ENCODE data around the gene SERPINA3. TPM values are rescaled to one million over a fixed set of nuclear protein-coding genes. Genes with fewer than 3 reads are reported as not detected.

The SERPINA3 gene
- total RNA-seq, 4 donors from 2014 or later: 111 to 209 (median 125) TPM

DNA sequence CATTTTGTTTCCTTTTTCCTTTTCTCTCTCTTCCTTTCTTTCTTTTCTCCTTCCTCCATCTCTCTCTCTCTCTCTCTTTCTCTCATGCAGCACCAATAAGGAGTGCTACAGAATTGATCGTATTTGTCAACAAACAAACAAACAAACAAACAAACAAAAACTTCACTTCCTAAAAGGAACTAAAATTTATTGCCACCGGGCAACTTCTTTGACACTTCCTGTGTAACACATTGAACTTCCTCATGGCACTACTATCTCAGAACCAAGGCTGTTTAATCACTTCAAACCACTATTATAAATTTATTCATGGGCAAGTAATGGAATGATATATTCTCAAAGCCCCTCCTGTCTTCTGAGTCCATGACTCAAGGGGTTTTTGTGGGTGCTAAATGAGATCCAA lies 51.3 kb downstream of the SERPINA3 start:
- DNase-seq (ENCODE audit: low spot score): no peak
- TF ChIP-seq, protein P1, sequence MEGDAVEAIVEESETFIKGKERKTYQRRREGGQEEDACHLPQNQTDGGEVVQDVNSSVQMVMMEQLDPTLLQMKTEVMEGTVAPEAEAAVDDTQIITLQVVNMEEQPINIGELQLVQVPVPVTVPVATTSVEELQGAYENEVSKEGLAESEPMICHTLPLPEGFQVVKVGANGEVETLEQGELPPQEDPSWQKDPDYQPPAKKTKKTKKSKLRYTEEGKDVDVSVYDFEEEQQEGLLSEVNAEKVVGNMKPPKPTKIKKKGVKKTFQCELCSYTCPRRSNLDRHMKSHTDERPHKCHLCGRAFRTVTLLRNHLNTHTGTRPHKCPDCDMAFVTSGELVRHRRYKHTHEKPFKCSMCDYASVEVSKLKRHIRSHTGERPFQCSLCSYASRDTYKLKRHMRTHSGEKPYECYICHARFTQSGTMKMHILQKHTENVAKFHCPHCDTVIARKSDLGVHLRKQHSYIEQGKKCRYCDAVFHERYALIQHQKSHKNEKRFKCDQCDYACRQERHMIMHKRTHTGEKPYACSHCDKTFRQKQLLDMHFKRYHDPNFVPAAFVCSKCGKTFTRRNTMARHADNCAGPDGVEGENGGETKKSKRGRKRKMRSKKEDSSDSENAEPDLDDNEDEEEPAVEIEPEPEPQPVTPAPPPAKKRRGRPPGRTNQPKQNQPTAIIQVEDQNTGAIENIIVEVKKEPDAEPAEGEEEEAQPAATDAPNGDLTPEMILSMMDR (IDR thresholded peaks at IDR 0.05): no peak
- ATAC-seq (ENCODE audit: low FRiP score): no peak

DNA sequence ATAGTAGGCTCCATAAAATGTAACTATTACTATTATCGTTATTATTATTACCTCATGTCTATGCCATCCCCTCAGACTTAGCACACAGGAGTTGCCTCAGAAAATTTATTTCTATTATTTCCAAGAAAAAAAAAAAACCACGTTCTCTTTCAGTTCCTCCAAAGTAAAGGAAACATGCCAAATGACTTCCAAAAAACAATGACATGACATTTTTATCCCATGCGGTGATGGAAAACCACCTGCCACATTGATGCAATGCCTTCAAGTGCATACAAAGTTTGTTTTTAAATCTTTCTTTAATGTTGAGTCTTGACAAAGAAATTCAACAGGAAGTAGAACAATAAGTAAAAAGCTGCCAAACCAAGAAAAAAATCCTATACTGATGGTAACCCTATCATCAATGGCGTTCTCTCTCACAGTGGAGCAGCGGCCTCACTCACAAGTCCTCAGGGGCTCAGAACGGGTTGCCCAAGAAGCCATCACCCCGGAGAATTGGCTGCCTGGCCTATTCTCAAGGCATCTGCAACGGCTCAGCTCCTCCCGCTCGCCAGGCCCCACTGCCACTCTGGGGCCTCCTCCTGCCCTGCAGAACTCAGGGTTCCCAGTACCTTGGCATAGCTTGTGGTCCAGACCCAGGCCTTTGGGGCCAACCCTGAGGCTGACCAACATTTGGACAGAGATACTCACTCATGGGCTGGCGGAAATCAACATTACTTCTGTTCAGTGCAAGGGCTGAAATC lies 51.9 kb downstream of the SERPINA3 start:
- no peak for ATAC-seq (ENCODE audit: low FRiP score)
- no peak for DNase-seq (ENCODE audit: low spot score)
- TF ChIP-seq, protein P1 (IDR thresholded peaks at IDR 0.05): no peak

DNA sequence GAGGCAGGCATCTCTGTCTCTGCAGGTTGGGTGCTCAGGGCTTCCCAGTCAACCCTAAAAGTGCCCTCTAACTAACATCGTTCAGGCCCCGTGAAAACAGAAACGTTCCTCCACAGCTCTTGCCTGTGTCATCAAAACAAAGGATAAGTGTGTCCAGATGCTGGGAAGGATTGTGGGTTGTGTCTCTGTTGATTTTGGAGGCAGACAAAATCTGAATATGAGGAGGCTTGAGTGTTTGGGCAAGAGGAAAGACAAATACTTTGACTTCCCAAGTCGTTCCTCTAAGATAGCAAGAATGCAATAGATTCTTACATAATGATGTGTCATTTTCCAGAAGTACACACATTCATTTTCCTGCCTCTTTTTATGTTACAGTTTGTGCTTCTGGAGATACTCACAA lies 52.9 kb downstream of the SERPINA3 start:
- TF ChIP-seq, protein P1 (IDR thresholded peaks at IDR 0.05): no peak
- ATAC-seq (ENCODE audit: low FRiP score): no peak

DNA sequence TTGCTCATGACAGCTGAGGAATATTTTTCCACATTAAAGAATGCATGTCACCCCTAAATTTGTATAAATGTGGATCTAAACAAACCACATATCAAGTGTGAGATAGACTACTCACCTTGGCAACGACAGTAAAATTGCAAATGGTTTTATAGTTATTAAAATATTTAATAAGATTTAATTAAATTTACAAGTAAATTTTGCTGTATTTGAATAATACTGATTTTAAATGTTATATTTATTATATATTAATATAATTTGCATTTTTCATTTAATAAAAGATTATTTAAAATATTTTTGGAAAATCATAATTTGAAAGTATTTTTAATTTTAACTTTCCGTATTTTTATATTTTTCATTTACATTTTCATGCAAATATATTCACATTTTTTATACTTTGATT lies 53.4 kb downstream of the SERPINA3 start:
- no peak for DNase-seq (ENCODE audit: low spot score)
- TF ChIP-seq, protein P1 (IDR thresholded peaks at IDR 0.05): no peak
- ATAC-seq (ENCODE audit: low FRiP score): no peak

More for the DNA sequence above, 52.9 kb downstream of the SERPINA3 start:
- no peak for DNase-seq (ENCODE audit: low spot score)

DNA sequence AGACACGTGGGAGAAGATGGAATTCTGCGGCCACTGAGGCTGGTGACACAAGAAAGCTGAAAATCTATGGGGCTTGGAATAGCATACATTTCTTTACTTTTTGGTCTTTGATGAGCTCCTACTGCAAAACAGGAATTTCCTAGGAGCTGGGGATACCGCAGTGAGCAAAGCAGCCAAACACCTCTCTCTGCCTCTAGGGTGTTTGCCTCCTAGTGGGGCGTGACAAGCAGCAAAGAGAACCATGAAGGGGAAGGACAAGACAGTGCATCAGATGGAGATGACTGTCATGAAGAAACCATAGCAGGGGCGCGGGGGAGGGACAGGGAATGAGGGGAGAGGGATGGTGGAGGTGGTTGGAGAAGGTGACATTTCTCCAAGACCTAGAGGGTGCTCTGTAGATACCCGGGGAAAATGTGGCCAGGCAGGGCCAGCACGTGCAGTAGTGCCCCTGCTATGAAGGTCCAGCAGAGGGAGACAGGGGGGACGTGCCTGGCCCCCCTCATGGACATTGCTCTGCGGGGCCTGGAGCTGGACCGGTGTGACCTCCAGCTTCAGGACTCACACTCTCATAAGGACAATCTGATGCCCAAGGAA lies 58.6 kb downstream of the SERPINA3 start:
- TF ChIP-seq, protein P1 (IDR thresholded peaks at IDR 0.05): no peak
- ATAC-seq (ENCODE audit: low FRiP score): no peak
- DNase-seq (ENCODE audit: low spot score): no peak

DNA sequence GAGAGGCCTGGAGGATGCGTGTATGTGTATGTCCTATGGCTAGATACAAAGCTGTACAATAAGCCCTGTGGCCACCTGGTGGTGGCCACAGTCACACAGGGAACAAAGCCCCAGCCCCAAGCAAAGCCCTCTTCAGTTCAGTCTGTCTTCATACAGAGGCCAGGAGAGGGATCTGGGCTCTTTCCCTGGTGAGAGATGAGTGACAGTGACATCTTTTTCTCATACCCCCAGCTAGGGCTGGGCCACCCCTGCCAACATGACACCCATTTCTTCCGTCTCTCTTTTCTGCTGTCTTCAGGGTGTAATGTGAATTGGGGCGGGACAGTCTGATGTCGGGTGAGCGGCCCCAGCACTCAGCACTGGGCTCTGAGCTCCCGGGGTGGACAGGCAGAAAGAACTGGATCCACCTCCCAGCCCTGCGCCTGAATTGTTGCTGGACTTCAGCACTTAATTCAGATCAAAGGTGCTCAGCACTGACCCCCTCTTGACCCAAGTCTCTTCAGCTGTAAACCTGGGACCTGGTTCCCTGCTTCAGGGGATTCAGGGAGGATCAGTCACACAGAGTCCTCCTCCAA lies 59.8 kb downstream of the SERPINA3 start:
- ATAC-seq (ENCODE audit: low FRiP score): no peak
- DNase-seq (ENCODE audit: low spot score): no peak
- TF ChIP-seq, protein P1 (IDR thresholded peaks at IDR 0.05): no peak
